Fibroblast of peridontal ligament (primary cell): Measurements from ENCODE around the gene MTAP.

Experiments
- DNase-seq: peaks from one replicate; pipeline ENCODE4 v3.0.0-alpha.2; 2010; ENCODE audit errors: extremely low read depth

The MTAP gene

DNA sequence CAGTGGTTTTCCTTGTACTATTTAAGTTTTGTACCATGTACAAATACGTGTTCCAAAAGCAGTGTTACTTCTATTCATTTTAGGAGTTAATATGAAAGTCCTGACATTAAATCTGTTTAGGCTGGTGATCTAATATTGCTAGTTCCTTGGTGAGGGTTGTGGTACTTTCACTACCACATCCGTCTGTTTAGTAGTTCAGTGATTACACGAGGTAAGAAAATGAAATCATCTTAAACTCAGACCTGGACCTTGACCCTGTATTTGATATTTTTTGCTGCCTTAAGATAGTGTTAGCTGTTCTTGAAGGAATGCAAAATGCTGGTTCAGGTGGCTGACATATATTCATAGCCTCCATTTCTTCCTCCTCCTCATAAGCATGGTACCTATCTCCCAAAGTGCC is 50.3 kb downstream of the MTAP start:
- DNase-seq: no peak

DNA sequence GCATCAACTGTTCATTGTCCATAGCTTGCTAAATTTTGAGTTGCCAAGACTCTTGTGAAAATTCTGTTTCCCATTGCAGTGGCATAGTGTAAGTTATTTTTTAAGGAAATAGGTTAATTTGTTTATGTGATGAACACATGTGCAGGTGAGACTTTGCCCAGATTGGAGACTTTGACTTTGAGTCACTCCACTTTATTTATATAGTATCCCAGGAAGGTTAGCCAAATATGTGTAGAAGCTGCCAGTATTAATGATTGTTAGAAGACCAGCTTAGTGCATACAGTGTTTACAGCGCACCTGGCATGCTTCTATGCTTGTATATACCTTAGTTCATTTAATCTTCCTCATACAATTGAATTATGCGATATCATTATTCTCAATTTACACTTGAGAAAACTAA is 51.0 kb downstream of the MTAP start:
- DNase-seq: no peak

DNA sequence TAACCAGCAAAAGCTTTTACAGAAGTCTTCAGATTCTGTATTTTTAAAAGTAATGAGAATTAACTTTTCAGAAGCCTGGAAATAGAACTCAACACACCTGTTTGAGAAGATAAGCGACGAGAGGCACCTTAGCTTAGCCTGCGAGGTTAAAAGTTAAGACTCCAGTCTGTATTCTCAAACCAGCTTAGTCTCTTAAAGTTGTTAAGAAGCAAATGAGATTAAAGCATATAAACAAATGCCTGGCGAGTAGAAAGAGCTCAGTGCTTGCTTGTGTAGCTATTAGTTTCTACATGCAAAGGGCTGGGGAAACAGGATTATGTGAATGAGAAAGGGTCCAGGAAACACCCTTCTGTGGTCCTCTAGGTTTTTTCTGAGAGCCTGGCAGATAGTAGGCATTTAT is 51.7 kb downstream of the MTAP start:
- no peak for DNase-seq

DNA sequence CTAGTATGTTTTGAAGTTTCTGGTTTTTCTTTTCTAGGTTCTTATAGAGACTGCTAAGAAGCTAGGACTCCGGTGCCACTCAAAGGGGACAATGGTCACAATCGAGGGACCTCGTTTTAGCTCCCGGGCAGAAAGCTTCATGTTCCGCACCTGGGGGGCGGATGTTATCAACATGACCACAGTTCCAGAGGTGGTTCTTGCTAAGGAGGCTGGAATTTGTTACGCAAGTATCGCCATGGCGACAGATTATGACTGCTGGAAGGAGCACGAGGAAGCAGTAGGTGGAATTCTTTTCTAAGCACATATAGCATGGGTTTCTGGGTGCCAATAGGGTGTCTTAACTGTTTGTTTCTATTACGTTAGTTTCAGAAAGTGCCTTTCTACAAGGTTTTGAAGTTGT is 52.2 kb downstream of the MTAP start:
- DNase-seq: peak; percentile 38

DNA sequence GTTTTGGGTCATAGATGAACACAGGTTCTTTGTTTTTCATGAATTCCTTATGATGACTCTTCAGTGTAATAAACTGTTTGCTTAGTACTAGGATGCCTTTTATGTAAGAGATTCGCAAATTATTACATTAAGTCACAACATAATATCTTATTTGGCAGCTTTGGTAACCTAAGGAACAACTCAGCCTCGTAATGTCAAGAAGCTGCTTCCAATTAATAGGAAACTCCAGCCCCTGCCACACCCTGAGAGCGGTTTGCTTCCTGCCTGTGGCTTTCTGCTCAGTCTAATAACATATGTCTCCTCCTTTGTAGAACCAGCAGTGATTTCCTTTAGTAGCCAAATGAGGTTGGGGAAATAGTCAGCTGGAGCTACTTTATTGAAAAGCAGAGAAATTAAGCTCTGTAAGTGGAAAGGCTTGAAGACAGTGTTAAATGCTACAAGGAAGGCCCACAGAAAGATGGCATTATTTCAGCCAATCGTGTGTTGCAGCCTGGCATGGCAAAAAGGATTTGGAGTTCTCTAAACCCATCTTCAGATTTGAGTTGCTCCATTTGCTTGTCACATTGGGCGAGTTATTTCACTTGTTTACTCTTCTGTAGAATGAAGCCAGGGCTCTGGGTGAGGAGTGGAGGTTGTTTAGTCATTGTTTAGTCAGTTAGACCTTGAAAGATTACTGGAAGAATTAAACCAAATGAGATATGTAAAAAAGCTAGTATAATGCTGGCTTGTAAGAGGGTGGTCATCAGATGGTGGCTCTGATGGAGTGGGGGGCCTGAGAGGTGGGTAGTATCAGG is 54.1 kb downstream of the MTAP start:
- peak; percentile 61 for DNase-seq

DNA sequence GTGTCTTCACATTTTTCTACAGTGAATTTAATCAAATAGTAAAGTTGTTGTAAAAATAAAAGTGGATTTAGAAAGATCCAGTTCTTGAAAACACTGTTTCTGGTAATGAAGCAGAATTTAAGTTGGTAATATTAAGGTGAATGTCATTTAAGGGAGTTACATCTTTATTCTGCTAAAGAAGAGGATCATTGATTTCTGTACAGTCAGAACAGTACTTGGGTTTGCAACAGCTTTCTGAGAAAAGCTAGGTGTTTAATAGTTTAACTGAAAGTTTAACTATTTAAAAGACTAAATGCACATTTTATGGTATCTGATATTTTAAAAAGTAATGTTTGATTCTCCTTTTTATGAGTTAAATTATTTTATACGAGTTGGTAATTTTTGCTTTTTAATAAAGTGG is 60.4 kb downstream of the MTAP start:
- no peak for DNase-seq

DNA sequence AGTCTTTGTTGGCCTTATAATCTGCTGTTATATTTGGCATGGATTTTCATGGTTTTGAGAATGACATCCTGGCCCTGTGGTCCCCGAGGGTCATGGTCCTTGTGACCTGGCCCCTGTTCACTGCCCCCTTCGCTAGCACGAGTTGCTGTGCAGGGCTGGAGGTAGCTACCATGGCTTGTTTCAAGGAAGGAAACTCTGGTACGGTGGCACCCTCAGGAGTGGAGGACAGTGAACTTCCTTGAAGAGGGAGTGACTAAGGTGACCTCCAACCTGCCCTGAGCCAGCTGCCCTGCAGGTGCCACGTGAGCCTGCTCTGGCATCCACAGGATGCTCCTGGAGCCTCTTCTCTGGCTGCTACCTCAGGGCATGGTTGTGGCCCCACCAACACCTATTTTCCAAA is 62.1 kb downstream of the MTAP start:
- no peak for DNase-seq

DNA sequence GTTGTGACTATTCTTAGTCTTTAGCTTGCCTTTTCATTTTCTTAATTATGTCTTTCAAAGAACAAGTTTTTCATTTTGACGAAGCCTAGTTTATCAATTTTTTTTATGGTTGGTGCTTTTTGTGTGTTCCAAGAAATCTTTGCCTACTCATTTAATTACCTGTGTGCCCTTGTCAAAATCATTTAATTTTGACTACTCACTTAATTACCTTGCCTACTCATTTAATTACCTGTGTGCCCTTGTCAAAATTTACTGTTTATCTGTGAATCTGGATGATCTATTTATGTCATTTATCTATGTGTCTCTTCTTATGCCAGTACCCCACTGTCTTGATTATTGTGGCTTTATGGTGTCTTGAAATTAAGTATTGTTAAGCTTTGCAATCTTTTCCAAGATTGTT is 63.9 kb downstream of the MTAP start:
- DNase-seq: no peak

DNA sequence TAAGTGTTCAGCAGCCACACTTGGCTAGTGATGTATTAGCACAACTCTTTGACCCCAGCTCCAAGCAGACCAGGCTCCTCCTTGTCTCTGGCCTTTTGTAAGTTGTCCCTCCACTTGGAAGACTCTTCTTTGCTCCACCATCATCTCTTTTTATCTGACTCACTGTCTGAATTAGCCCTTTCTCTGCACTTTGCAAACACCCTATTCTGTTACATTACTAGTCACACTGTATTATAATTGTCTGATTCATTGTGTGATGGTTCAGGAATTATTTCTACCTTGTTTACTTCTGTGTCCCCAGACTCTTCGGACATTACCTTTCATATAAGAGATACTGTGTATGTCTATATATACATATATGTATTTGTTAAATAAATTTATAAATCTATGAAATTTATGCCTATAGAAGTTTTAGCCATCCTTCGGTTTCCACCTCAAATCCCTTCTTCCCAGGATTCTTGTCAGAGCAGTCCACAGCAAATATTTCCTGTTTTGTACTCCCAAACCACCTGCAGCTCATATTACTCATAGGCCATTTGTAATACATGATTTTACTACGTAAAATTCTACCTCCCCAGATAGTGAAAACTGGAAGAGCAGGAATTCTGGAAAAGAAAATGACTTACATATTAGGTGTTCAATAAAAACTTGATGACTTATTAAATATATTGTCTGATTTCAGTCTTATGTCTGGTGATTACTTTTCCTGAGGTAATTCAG is 69.0 kb downstream of the MTAP start:
- DNase-seq: no peak

DNA sequence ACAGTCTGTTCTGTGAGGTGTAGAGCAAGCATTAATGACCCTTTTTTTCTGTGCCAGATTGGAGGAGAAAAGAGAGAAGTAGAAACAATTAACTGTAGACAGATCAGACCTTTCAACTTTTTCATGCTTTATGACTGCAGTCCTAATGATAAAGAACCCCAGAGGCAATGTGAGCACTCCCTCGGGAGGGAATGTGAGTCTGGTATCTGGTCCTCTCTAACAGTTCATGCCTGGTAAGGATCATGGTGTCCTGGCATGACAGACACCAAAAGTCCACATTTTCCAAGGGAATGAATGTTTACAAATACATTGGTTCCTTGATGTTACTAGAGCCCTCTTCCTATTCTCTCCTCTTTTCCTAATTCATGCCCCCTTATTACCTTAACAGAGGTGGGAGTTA is 70.3 kb downstream of the MTAP start:
- no peak for DNase-seq

DNA sequence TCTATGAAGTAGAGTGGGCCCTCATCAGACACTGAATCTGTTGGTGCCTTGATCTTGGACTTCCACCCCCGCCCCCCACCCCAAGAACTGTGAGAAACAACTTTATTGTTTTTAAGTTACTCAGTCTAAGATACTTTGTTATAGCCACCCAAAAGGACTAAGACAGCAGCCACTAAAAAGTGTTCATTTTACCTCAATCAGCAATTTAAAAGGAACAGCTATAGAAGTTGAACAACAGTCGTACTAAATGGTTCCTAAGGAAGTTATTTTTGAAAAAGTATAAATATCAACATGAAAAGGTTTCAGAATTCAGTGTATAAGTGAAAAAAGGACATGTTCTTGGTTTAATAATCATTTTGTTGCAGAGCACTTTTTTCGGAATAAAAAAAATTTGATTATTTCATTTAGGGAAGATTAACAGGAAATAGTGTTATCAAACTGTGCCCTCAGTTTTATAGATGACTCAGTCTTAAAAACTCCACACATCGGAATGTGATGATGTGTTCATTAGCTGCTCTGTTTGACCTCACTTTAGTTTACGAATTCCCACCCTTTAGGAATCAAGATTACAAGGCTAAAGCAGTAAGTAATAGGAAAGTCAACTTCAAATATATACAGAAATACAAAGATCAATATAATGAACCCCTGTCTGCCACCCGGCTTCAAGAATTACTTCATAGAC is 71.2 kb downstream of the MTAP start:
- peak; percentile 15 for DNase-seq

DNA sequence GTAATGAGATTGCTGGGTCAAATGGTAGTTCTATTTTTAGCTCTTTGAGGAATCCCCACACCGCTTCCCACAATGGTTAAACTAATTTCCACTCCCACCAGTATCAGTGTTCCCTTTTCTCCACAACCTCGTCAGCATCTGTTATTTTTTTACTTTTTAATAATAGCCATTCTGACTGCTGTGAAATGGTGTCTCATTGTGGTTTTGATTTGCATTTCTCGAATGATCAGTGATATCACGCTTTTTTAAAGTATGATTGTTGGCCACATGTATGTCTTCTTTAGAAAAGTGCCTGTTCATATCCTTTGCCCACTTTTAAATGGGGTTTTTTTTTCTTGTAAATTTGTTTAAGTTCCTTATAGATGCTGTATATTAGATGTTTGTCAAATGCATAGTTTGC is 73.5 kb downstream of the MTAP start:
- DNase-seq: no peak

DNA sequence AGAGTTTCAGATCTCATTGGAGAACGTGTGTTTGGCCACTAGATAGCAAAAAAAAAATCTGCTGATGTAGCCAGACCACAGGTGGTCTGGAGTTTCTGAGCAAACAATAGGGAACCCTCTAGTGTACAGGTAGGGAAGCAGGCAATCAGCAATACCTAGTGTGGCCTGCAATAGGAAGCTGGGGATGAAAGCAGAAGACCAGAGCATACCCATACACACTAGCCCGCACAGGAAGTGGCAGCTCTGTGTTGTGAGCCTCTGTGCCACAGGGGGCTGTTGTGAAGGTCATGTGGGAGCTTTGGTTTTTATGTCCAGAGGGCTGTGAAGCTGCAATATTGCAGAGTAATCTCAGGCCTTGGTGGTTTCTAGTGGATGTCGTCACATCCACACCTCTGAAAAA is 81.2 kb downstream of the MTAP start:
- DNase-seq: no peak

DNA sequence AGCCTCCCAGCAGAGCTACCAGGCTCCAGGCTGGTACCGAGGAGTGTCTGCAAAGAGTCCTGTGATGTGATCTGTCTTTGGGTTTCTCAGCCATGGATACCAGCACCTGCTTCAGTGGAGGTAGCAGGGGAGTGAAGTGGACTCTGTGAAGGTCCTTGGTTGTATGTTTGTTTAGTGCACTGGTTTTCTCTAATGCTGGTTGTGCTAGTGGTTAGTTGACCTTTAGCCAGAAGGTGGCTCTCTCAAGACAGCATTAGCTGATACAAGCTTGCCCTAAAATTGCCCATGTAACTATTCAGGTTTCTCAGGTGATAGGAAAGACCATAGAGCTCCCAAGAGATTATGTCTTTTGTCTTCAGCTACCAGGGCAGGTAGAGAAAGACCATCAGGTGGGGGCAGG is 87.2 kb downstream of the MTAP start:
- DNase-seq: no peak

DNA sequence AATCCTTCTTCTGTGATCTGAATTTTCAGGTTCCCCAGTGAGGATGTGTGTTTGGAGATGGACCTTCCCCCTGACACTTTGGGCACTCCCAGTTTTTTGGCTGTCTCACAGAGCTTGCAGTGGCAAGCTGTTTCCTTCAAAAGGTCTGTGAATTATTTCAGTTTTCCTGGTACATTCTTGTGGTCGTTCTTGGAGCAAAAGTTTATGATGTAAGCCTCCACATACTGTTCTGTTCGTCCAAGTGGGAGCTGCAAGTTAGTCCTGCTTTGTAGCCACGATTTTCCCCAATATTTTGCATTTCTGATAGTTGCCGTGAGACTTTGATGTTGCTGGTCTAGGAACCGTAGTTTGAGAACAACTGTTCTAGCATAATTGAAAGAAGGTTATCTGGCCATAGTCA is 88.3 kb downstream of the MTAP start:
- peak; percentile 5 for DNase-seq

DNA sequence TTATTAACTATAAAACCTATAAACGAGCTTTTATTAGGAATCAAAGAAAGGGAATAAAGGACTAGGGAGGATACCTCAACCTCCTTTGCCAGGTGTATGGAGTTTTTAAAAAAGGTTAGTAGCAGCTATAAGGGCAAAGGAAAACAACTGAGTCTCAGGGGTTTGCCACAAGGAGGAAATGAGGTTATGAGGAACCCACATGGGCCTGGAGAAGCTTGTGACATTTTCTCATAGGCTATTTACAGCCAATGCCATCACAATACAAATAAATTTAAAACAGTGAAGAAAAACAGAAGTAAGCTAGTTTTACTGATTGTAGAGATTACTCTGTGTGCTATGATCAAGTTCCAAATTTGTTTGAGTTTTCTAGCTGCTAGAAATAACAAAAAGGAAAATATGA is 99.1 kb downstream of the MTAP start:
- no peak for DNase-seq

DNA sequence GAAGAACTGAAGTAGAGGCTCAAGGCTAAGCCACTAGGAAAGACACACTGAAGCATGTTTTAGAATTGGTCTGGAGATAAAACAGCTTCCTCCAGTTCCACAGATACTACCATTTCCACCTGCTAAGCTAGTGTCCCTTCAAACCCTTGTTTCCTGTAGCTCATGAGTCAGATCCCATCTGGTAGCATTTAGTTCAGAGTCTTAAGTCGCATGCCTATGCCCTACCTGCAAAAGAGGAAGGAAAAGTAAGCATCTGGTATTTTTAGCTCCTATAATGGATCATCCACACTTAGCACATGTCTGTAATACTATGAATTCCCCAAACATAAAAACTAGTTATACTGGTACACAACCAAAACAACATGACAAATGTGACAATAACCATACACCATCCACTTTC is 99.7 kb downstream of the MTAP start:
- DNase-seq: no peak

DNA sequence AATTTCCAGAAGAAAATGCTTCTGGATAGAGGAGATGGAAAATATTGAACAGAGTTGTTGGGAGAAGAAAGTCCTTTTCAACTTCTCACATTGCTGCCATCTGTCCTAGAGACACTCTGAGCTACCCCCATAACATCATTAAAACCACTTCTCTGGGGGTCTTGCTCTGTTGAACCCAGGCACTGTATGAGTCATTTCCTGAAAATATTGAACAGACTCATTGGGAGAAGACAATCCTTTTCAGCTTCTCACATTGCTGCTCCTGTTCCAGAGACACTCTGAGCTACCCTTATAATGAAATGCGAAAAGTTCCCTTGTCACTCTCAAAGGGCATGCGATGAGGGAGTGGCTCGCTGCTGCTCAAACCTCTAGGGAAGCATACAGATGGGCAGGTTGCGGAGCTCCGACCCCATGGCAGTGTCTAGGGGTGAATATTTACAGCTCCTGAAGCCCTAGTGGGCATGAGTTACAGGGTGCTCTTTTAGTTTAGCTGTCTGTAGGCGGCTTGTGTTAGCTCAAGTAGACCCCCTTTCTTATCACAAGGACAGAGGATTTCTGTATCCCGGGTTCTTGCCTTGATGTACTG is 101.0 kb downstream of the MTAP start:
- no peak for DNase-seq

DNA sequence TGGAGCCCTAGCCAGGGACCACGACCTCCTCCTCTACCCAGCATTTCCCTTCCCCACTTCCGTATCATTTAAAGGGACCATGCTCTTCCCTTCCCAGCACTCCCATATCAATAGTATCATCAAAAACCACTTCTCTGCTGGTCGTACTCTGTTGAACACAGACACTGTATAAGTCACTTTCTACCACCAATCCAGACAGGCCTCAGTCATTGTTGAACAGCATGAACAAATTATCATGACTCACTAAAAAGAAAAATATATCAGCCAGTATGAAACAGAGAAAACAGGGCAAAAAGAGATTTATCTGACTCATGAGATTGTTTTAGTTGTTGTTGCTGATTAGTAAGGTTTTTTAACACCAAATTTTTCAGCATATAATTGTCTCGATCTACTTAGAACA is 101.9 kb downstream of the MTAP start:
- DNase-seq: peak; percentile 77

DNA sequence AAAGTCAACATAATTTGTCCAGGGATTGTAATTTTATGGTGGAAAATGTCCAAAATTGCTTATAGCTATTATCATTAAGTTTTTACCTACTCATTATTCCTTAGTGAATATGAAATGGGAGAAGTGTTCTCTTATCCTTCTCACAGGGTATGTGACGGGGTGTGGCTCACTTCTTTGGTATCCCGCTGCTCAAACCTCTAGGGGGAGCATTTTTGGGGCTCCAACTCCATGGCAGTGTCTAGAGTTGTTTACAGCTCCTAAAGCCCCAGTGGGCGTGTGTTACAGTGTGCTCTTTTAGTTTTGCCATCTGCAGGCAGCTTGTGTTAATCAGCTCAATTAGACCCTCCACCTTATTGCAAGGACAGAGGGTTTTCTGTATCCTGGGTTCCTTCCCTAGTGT is 102.3 kb downstream of the MTAP start:
- no peak for DNase-seq

DNA sequence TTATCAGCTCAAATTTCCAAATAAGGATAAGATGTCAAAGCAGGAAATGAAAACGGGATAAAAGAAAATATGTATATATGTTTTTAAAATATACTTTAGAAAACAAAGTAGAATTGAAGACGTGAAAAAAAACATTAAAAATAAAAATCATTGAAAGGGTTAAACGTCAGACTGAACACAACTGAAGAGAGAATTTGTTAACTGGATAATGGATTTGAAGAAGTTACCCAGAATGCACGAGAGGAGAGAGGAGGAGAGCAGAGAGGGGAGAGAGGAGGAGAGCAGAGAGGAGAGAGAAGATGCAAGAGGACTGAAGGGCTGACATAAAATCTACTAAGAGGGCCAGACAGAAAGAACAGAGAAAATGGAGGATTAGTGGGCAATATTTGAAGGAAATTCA is 103.8 kb downstream of the MTAP start:
- no peak for DNase-seq

DNA sequence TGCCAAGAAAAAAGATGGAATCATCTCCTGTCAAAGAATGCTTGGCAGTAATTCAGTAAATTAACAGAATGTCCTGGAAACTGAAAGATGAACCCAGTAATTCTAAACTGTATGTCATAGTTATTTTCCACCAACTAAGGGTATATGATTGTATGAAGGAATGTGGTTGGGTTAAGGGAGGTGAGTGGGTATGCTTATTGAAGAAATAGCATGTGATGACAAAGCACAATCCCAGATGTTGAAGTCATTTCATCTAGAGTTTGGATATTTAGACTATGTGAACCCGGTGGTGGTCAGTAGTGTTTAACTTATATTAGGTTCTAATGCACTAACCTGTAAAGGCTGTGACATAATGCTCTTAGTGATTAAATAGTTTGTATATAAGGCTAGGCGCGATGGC is 104.4 kb downstream of the MTAP start:
- peak; percentile 66 for DNase-seq
